Neuronal stem cell (in vitro differentiated cells): ENCODE data around the gene HRH1.

Experiments
- DNase-seq: peaks from one replicate; pipeline ENCODE4 v3.0.0-alpha.2; 2013; ENCODE audit warnings: low spot score
- H2AFZ ChIP-seq: one replicate; pipeline ENCODE4 v1.6.1; 2013; ENCODE audit warnings: mild to moderate bottlenecking, low read length, inconsistent platforms
- H2AK5ac ChIP-seq: 2 replicates; pipeline ENCODE4 v1.6.1; 2013; ENCODE audit warnings: low read depth, mild to moderate bottlenecking, inconsistent platforms, low read length, moderate library complexity, mixed read lengths
- H2BK120ac ChIP-seq: 2 replicates; pipeline ENCODE4 v1.6.1; 2013; ENCODE audit warnings: low read depth, mild to moderate bottlenecking, inconsistent platforms, low read length, moderate library complexity, mixed read lengths
- H2BK12ac ChIP-seq: one replicate; pipeline ENCODE4 v1.6.1; 2013; ENCODE audit warnings: low read length, inconsistent platforms
- H2BK15ac ChIP-seq: 2 replicates; pipeline ENCODE4 v1.6.1; 2013; ENCODE audit warnings: mild to moderate bottlenecking, low read length, inconsistent platforms, mixed read lengths
- H2BK5ac ChIP-seq: one replicate; pipeline ENCODE4 v1.6.1; 2013; ENCODE audit warnings: inconsistent platforms, mild to moderate bottlenecking, low read length, moderate library complexity
- H3K14ac ChIP-seq: one replicate; pipeline ENCODE4 v1.6.1; 2013; ENCODE audit warnings: low read length, inconsistent platforms
- H3K18ac ChIP-seq: 2 replicates; pipeline ENCODE4 v1.6.1; 2013; ENCODE audit warnings: low read length, inconsistent platforms
- H3K23ac ChIP-seq: 2 replicates; pipeline ENCODE4 v1.6.1; 2013; ENCODE audit warnings: low read depth, mild to moderate bottlenecking, mixed read lengths, low read length, inconsistent platforms; ENCODE audit not compliant: poor library complexity
- H3K27ac ChIP-seq: replicated peaks from 3 replicates; pipeline ENCODE4 v1.5.1; 2013; ENCODE audit warnings: low read length, inconsistent platforms
- H3K27me3 ChIP-seq, 3 experiments: 2 replicates each; pipeline ENCODE4 v1.6.1; 2013; ENCODE audit warnings: low read length in 3 of 3, mild to moderate bottlenecking in 2 of 3, inconsistent platforms in 1 of 3, low read depth in 1 of 3, mixed read lengths in 1 of 3, moderate library complexity in 1 of 3; ENCODE audit not compliant: control insufficient read depth in 3 of 3, insufficient read depth in 3 of 3
- H3K36me3 ChIP-seq, 2 donors: replicated peaks in 1 of 2; 2 replicates each; pipeline ENCODE4 v1.6.1; 2013; ENCODE audit warnings: low read length in 2 of 2; ENCODE audit not compliant: control insufficient read depth in 2 of 2, insufficient read depth in 2 of 2
- H3K4ac ChIP-seq: 2 replicates; pipeline ENCODE4 v1.6.1; 2013; ENCODE audit warnings: inconsistent platforms, mild to moderate bottlenecking, low read length, moderate library complexity
- H3K4me1 ChIP-seq, 2 donors: 1 replicate in 1 of 2; 2 replicates in 1 of 2; pipeline ENCODE4 v1.6.1; 2013; ENCODE audit warnings: low read length in 2 of 2, low read depth in 1 of 2; ENCODE audit not compliant: control insufficient read depth in 2 of 2, insufficient read depth in 1 of 2
- H3K4me2 ChIP-seq: one replicate; pipeline ENCODE4 v1.6.1; 2013; ENCODE audit warnings: mild to moderate bottlenecking, low read length, inconsistent platforms; ENCODE audit not compliant: insufficient read depth, poor library complexity, severe bottlenecking
- H3K4me3 ChIP-seq, 2 donors: 2 replicates each; pipeline ENCODE4 v1.5.1; 2013; ENCODE audit warnings: low read length in 2 of 2, mild to moderate bottlenecking in 2 of 2, inconsistent platforms in 1 of 2, moderate library complexity in 1 of 2
- H3K79me1 ChIP-seq: one replicate; pipeline ENCODE4 v1.6.1; 2013; ENCODE audit warnings: low read depth, mild to moderate bottlenecking, inconsistent platforms, low read length, moderate library complexity
- H3K9ac ChIP-seq: one replicate; pipeline ENCODE4 v1.6.1; 2013; ENCODE audit warnings: mild to moderate bottlenecking, low read depth, low read length, inconsistent platforms; ENCODE audit not compliant: poor library complexity
- H3K9me3 ChIP-seq, 2 donors: replicated peaks in 1 of 2; 2 replicates each; pipeline versions ENCODE3 to v1.6.1; 2013; ENCODE audit warnings: low read length in 2 of 2, mild to moderate bottlenecking in 2 of 2, inconsistent platforms in 1 of 2, low read depth in 1 of 2, mixed read lengths in 1 of 2, moderate library complexity in 1 of 2; ENCODE audit not compliant: control insufficient read depth in 2 of 2, insufficient read depth in 1 of 2
- H4K8ac ChIP-seq: one replicate; pipeline ENCODE4 v1.6.1; 2013; ENCODE audit warnings: low read depth, mild to moderate bottlenecking, inconsistent platforms, low read length, moderate library complexity
- H4K91ac ChIP-seq: one replicate; pipeline ENCODE4 v1.6.1; 2013; ENCODE audit warnings: low read length, low read depth, mild to moderate bottlenecking, inconsistent platforms; ENCODE audit not compliant: poor library complexity
- WGBS, 2 donors: extraction: QIAGEN DNeasy Blood & Tissue Kit; methylation state at CpG; one replicate each; pipeline ENCODE4 v1.1.7; 2013; ENCODE audit warnings: missing lambda C conversion rate in 2 of 2, mixed read lengths in 1 of 2; ENCODE audit not compliant: insufficient read length in 2 of 2, insufficient replicate concordance in 1 of 2; ENCODE audit errors: extremely low coverage in 2 of 2; 5-methylcytosine and 5-hydroxymethylcytosine counted together

Gene HRH1

DNA sequence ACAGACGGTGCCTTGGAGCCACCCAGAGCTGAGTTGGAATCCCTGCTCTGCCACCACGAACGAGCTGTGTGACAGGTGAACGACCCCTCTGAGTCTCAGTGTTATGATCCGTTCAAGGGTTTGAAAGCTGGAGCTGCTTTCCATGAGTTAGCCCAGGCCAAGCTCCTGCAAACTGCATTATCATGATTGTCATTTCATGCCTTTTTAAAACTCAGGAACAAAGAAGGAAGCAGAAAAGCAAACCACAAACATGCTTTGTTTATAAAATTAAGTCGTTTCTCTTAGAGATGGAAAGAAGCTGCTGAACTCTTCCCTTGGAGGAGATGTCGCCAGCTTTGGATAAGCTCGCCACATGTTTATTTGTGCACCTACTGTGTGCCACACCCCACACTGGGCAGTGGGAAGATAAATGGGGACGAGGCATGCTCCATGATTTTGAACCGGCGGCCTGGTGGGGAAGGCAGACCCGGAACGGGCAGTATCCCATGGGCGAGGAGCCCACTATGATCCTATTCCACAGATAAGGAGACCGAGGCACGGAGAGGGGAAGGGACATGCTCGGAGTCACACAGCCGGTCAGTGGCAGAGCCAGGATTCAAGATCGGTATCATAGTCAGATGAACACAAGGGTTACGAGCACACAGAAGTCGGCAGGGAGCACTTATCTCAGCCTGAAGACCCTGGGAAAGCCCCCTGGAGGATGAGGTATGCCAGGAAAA, 15.9 kb downstream of the HRH1 start:
- Histone ChIP-seq H3K36me3 (no peaks in the 10 kb centered on the region), H3K27ac (no peak overlapping the region), H3K23ac (no peak overlapping the region), H3K4me1 (peaks cover 0 to 4% of the 10 kb centered on the region in 2 donors), H4K91ac (no peak overlapping the region), H3K4me2 (no peak overlapping the region), H2BK5ac (no peak overlapping the region), H3K4me3 (no peak overlapping the region), H3K4ac (no peak overlapping the region), H3K9me3 (no peaks in the 10 kb centered on the region), H3K79me1 (no peaks in the 10 kb centered on the region), H2BK15ac (no peak overlapping the region), H4K8ac (no peak overlapping the region), H2BK120ac (no peak overlapping the region), H3K14ac (no peak overlapping the region), H2AFZ (no peak overlapping the region), H3K9ac (no peak overlapping the region), H3K27me3 (peaks cover 0 to 2% (median 0%) of the 10 kb centered on the region in 3 experiments), H3K18ac (no peak overlapping the region), H2BK12ac (no peak overlapping the region), H2AK5ac (no peak overlapping the region)
- WGBS, 2 donors = no CpG with 5 or more reads among the region's 21 CpGs
- no peak for DNase-seq

DNA sequence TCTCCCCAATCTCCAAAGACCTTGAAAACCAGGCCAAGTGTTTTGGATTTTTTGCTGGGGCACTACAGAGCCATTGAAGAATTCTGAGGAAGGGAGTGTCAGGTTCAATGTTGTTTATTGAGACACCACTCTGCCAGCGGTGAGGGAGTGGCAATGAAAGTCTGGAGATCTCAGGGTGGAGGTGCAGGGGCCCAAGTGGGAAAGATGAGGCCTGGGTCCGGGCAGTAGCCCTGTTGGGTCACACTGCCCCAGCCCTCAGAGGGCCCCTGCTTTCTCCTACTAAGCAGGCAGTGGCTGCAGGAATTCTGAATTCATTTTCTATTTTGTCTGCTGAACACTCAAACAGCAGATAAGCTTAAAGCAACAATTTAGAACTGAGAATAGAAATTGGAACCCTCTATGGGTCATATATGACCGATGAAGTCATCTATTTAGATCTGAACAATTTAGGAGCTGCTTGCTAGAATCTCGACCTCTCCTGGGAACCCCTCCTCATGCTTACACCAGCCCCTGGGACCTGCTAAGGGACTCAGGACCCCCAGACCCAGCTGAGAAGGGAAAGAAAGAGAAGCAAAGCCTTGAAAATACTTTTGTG, 17.9 kb downstream of the HRH1 start:
- Histone ChIP-seq H3K18ac (no peak overlapping the region), H3K4me2 (no peak overlapping the region), H3K36me3 (no peaks in the 10 kb centered on the region), H2BK12ac (no peak overlapping the region), H2AFZ (no peak overlapping the region), H3K27me3 (peaks cover 0 to 2% (median 0%) of the 10 kb centered on the region in 3 experiments), H3K23ac (no peak overlapping the region), H3K4me1 (peaks cover 0 to 4% of the 10 kb centered on the region in 2 donors), H3K79me1 (no peaks in the 10 kb centered on the region), H3K4me3 (no peak overlapping the region), H2AK5ac (no peak overlapping the region), H3K27ac (no peak overlapping the region), H2BK120ac (no peak overlapping the region), H3K4ac (no peak overlapping the region), H3K14ac (no peak overlapping the region), H4K91ac (no peak overlapping the region), H3K9me3 (no peaks in the 10 kb centered on the region), H2BK15ac (no peak overlapping the region), H2BK5ac (no peak overlapping the region), H3K9ac (no peak overlapping the region), H4K8ac (no peak overlapping the region)
- no CpG with 5 or more reads among the region's 4 CpGs for WGBS, 2 donors
- DNase-seq = no peak

DNA sequence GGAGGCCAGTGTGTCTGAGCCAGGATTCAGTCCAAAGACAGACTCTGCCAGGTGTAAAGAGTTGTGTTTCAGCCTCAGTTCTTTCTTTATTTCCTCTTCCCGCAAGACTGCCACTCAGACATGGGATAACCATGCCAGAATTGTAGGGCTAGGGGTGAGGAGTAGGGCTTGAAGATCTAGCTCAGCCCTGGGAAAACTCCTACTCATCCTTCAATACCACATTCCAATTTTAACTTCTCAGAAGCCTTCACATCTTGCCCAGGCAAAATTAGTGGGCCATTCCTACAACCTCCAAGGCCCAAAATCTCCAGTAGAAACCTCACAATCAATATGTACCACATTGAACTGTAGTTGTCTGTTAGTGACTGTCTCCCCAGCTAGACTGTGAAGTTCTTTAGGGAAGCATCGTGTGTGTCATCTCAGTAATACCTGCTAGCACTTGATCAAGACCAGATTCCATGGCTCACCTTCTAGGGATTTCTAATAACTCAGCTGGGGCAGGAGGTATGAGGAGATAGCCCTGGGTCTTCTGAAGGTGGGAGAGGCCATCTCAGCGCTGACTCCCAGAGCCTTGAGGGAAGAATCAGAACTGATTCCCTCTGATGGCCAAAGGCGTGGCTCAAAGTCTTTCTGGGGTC, 19.7 kb downstream of the HRH1 start:
- no peak overlapping the region for H3K18ac ChIP-seq
- H3K27me3 ChIP-seq = peaks cover 0 to 2% (median 0%) of the 10 kb centered on the region in 3 experiments
- no peak overlapping the region for H3K14ac ChIP-seq
- no peak overlapping the region for H3K9ac ChIP-seq
- no peak overlapping the region for H2BK120ac ChIP-seq
- no peak for DNase-seq
- no peaks in the 10 kb centered on the region for H3K79me1 ChIP-seq
- no peak overlapping the region for H3K4me3 ChIP-seq
- H3K36me3 ChIP-seq = no peaks in the 10 kb centered on the region
- H2BK5ac ChIP-seq = no peak overlapping the region
- H3K23ac ChIP-seq = no peak overlapping the region
- H2BK12ac ChIP-seq = no peak overlapping the region
- H3K4ac ChIP-seq = no peak overlapping the region
- H2AFZ ChIP-seq = no peak overlapping the region
- no peak overlapping the region for H4K8ac ChIP-seq
- peaks cover 0 to 4% of the 10 kb centered on the region in 2 donors for H3K4me1 ChIP-seq
- no peaks in the 10 kb centered on the region for H3K9me3 ChIP-seq
- no peak overlapping the region for H3K4me2 ChIP-seq
- no peak overlapping the region for H2BK15ac ChIP-seq
- no CpG with 5 or more reads among the region's 4 CpGs for WGBS, 2 donors
- H3K27ac ChIP-seq = no peak overlapping the region
- H2AK5ac ChIP-seq = no peak overlapping the region
- H4K91ac ChIP-seq = no peak overlapping the region

DNA sequence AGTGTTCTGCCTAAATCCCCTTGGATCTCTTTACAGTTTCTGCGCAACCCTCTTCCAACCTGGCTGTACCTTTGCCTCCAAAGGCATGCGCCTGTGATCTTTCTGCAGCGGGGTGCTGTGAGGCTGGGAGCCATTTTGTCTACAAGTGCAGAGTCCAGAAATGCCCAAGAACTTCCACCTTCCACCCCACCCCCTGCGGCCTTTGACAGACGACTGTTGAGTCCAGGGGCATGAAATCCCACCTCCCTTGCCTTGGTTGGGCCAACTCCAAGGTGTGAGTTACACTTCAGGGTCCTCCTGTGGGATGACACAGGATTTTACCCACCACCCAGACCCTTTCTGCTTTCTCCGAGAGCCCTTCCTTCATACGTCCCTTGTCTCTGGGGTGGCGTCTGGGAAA, 24.1 kb downstream of the HRH1 start:
- H3K4me3 ChIP-seq = no peak overlapping the region
- DNase-seq = no peak
- no peak overlapping the region for H2BK15ac ChIP-seq
- no peaks in the 10 kb centered on the region for H3K27me3 ChIP-seq
- H4K8ac ChIP-seq = no peak overlapping the region
- no peaks in the 10 kb centered on the region for H3K9me3 ChIP-seq
- no peaks in the 10 kb centered on the region for H3K4me1 ChIP-seq
- no peak overlapping the region for H2BK12ac ChIP-seq
- H3K27ac ChIP-seq = no peak overlapping the region
- H3K14ac ChIP-seq = no peak overlapping the region
- no peaks in the 10 kb centered on the region for H3K79me1 ChIP-seq
- H3K23ac ChIP-seq = no peak overlapping the region
- no peak overlapping the region for H3K4me2 ChIP-seq
- H3K36me3 ChIP-seq = no peaks in the 10 kb centered on the region
- WGBS, 2 donors = no CpG with 5 or more reads among the region's 8 CpGs
- H2BK120ac ChIP-seq = no peak overlapping the region
- no peak overlapping the region for H3K9ac ChIP-seq
- no peak overlapping the region for H2BK5ac ChIP-seq
- no peak overlapping the region for H3K4ac ChIP-seq
- H3K18ac ChIP-seq = no peak overlapping the region
- no peak overlapping the region for H4K91ac ChIP-seq
- no peak overlapping the region for H2AK5ac ChIP-seq
- no peak overlapping the region for H2AFZ ChIP-seq
